Stimulated activated CD8-positive, alpha-beta memory T cell treated with anti-CD3 and anti-CD28 coated beads, Interleukin-15, amount 100 ng/mL, for 1 hour (primary cell): ENCODE measurements around the gene CHN2.
"Not testable (repeated sequence)": the region's sequence is repeated elsewhere in the genome, so short reads cannot be mapped to it uniquely, and the experiment has no call there.

Experiments
- DNase-seq: peaks from one replicate; pipeline ENCODE4 v3.0.0-alpha.2; 2020; ENCODE audit warnings: low read depth

CHN2 gene

GRCh38 chr7:29256693-29257002, 62.1 kb downstream of the CHN2 start:
- no peak for DNase-seq

- no peak for DNase-seq
Observed at GRCh38 chr7:29258951-29259350, 64.4 kb downstream of the CHN2 start.

- no peak for DNase-seq
Observed at GRCh38 chr7:29262191-29262917, 67.8 kb downstream of the CHN2 start.

- DNase-seq = not testable (repeated sequence)
Observed at GRCh38 chr7:29263601-29264207, 69.1 kb downstream of the CHN2 start.

GRCh38 chr7:29265208-29265923, 70.8 kb downstream of the CHN2 start:
- no peak for DNase-seq

GRCh38 chr7:29269935-29270334, 75.4 kb downstream of the CHN2 start:
- DNase-seq = no peak

- no peak for DNase-seq
Observed at GRCh38 chr7:29270594-29271318, 76.2 kb downstream of the CHN2 start.

GRCh38 chr7:29271319-29271658, 76.7 kb downstream of the CHN2 start:
- no peak for DNase-seq

GRCh38 chr7:29272057-29272456, 77.5 kb downstream of the CHN2 start:
- no peak for DNase-seq

GRCh38 chr7:29274146-29275017, 79.8 kb downstream of the CHN2 start:
- DNase-seq = no peak

GRCh38 chr7:29275018-29275318, 80.4 kb downstream of the CHN2 start:
- DNase-seq = no peak

GRCh38 chr7:29275493-29275892, 80.9 kb downstream of the CHN2 start:
- no peak for DNase-seq

- DNase-seq = no peak
Observed at GRCh38 chr7:29276199-29276598, 81.6 kb downstream of the CHN2 start.

- no peak for DNase-seq
Observed at GRCh38 chr7:29276806-29277205, 82.2 kb downstream of the CHN2 start.

- DNase-seq = no peak
Observed at GRCh38 chr7:29277436-29278215, 83.1 kb downstream of the CHN2 start.

- no peak for DNase-seq
Observed at GRCh38 chr7:29278337-29279069, 83.9 kb downstream of the CHN2 start.

GRCh38 chr7:29281782-29282541, 87.4 kb downstream of the CHN2 start:
- no peak for DNase-seq

GRCh38 chr7:29282819-29283414, 88.3 kb downstream of the CHN2 start:
- DNase-seq = no peak

- DNase-seq = no peak
Observed at GRCh38 chr7:29284696-29285443, 90.3 kb downstream of the CHN2 start.
